ENCODE data around the gene SMCHD1.
"Not testable (repeated sequence)": the region's sequence is repeated elsewhere in the genome, so short reads cannot be mapped to it uniquely, and the experiment has no call there.

Gene SMCHD1

GRCh38 chr18:2821695-2822094 is 166.2 kb downstream of the SMCHD1 start:
- DNase-seq (ENCODE audit: low read depth), result no peak
- Histone ChIP-seq H3K9ac (ENCODE audit: low read length) (no peak overlapping the region), H3K36me3 (ENCODE audit: control insufficient read depth, insufficient read depth, low read length, severe bottlenecking) (no peaks in the 10 kb centered on the region), H3K9me3 (ENCODE audit: control insufficient read depth, low read length) (peaks cover 4% of the 10 kb centered on the region), H3K27me3 (replicated peaks; ENCODE audit: control insufficient read depth, insufficient read depth, low read length) (no peaks in the 10 kb centered on the region), H3K4me3 (ENCODE audit: low read length) (no peak overlapping the region), H3K4me1 (ENCODE audit: control insufficient read depth, insufficient read depth, low read length) (peaks cover 10% of the 10 kb centered on the region)

DNA sequence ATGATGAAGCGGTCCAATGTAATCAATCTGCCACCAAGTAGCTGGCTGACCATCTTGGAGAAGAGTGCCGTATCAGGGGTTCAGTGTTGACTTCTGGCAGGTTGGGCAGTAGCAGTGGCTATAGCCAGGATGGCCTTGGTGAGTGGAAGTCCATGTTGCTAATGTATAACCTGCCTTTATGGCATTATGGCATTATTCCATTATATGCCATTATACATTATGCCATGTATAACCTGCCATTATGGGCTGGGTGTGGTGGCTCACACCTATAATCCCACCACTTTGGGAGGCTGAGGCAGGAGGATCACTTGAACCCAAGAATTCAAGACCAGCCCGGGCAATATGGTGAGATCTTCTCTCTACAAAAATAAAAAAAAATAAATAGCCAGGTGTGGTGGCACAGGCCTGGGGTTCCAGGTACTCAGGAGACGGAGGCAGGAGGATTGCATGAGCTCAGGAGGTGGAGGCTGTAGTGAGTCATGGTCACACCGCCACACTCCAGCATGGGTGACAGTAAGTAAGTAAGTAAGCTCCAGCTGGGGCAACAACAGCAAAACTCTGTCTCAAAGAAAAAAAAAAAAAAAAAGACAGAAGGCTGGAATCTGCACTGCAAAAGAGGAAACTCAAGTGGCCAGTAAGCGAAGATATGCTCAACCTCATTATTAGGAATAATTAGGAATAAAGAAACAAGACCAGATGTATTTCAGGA is 166.8 kb downstream of the SMCHD1 start:
- no peak overlapping the region for H3K4me3 ChIP-seq (ENCODE audit: low read length)
- no peak for DNase-seq (ENCODE audit: low read depth)
- no peaks in the 10 kb centered on the region for H3K36me3 ChIP-seq (ENCODE audit: control insufficient read depth, insufficient read depth, low read length, severe bottlenecking)
- no peak overlapping the region for H3K9ac ChIP-seq (ENCODE audit: low read length)
- H3K9me3 ChIP-seq (ENCODE audit: control insufficient read depth, low read length), result peaks cover 4% of the 10 kb centered on the region
- H3K27me3 ChIP-seq (replicated peaks; ENCODE audit: control insufficient read depth, insufficient read depth, low read length), result no peaks in the 10 kb centered on the region
- H3K4me1 ChIP-seq (ENCODE audit: control insufficient read depth, insufficient read depth, low read length), result peaks cover 17% of the 10 kb centered on the region

DNA sequence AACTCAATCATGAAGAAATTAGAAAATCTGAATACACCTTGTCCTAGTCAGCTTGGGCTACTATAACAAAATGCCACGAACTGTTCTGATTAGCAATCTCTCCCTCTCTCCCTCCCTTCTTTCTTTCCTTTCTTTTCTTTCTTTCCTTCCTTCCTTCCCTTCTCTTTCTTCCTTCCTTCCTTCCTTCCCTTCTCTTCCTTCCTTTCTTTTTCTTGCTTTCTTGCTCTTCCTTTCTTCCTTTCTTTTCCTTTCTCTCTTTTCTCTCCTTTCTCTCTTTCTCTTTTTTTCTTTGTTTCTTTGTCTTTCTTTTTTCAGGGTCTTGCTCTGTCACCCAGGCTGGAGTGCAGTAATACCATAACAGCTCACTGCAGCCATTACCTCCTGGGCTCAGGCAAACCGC is 167.7 kb downstream of the SMCHD1 start:
- no peak for DNase-seq (ENCODE audit: low read depth)
- Histone ChIP-seq H3K36me3 (ENCODE audit: control insufficient read depth, insufficient read depth, low read length, severe bottlenecking) (no peaks in the 10 kb centered on the region), H3K9ac (ENCODE audit: low read length) (no peak overlapping the region), H3K9me3 (ENCODE audit: control insufficient read depth, low read length) (peaks cover 4% of the 10 kb centered on the region), H3K4me3 (ENCODE audit: low read length) (no peak overlapping the region), H3K4me1 (ENCODE audit: control insufficient read depth, insufficient read depth, low read length) (peaks cover 19% of the 10 kb centered on the region), H3K27me3 (replicated peaks; ENCODE audit: control insufficient read depth, insufficient read depth, low read length) (no peaks in the 10 kb centered on the region)

- no peak overlapping the region for H3K4me3 ChIP-seq (ENCODE audit: low read length)
- no peak for DNase-seq (ENCODE audit: low read depth)
- no peaks in the 10 kb centered on the region for H3K36me3 ChIP-seq (ENCODE audit: control insufficient read depth, insufficient read depth, low read length, severe bottlenecking)
- H3K9ac ChIP-seq (ENCODE audit: low read length), result no peak overlapping the region
- H3K27me3 ChIP-seq (replicated peaks; ENCODE audit: control insufficient read depth, insufficient read depth, low read length), result no peaks in the 10 kb centered on the region
- no peaks in the 10 kb centered on the region for H3K9me3 ChIP-seq (ENCODE audit: control insufficient read depth, low read length)
- peaks cover 22% of the 10 kb centered on the region for H3K4me1 ChIP-seq (ENCODE audit: control insufficient read depth, insufficient read depth, low read length)
Observed at GRCh38 chr18:2823966-2824365, 168.4 kb downstream of the SMCHD1 start.

GRCh38 chr18:2824865-2825264 is 169.3 kb downstream of the SMCHD1 start:
- DNase-seq (ENCODE audit: low read depth), result no peak
- H3K9ac ChIP-seq (ENCODE audit: low read length), result no peak overlapping the region
- no peaks in the 10 kb centered on the region for H3K36me3 ChIP-seq (ENCODE audit: control insufficient read depth, insufficient read depth, low read length, severe bottlenecking)
- no peak overlapping the region for H3K4me3 ChIP-seq (ENCODE audit: low read length)
- peaks cover 22% of the 10 kb centered on the region for H3K4me1 ChIP-seq (ENCODE audit: control insufficient read depth, insufficient read depth, low read length)
- no peaks in the 10 kb centered on the region for H3K9me3 ChIP-seq (ENCODE audit: control insufficient read depth, low read length)
- no peaks in the 10 kb centered on the region for H3K27me3 ChIP-seq (replicated peaks; ENCODE audit: control insufficient read depth, insufficient read depth, low read length)

DNA sequence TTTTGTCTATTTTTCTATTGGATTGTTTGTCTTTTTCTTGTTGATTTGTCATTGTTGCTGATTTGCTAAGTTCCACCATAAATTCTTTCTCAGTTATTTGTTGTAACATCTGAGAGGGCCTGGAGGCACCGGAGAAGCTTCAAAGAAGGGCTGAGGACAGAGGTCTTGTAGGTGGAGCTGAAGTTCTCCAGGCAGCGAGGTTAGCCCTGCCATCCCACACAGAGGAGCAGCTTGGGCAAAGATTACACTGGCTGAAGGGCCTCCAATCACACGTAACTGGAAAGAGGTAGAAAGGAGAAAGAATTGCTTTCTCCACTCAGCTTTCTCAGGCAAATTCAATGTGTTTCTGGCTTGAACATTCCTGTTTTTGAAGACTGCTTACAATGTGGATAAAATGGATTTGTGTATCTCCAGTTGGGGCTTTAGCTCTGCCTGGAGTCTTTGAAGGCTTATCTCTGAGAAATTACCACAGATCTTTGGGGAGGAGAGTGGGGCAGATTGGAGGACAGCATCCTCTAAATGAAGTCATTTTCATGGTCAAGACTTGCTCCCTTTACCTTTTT is 170.2 kb downstream of the SMCHD1 start:
- H3K4me3 ChIP-seq (ENCODE audit: low read length), result no peak overlapping the region
- H3K27me3 ChIP-seq (replicated peaks; ENCODE audit: control insufficient read depth, insufficient read depth, low read length), result no peaks in the 10 kb centered on the region
- no peak for DNase-seq (ENCODE audit: low read depth)
- no peak overlapping the region for H3K9ac ChIP-seq (ENCODE audit: low read length)
- H3K4me1 ChIP-seq (ENCODE audit: control insufficient read depth, insufficient read depth, low read length), result peaks cover 22% of the 10 kb centered on the region
- H3K9me3 ChIP-seq (ENCODE audit: control insufficient read depth, low read length), result no peaks in the 10 kb centered on the region
- H3K36me3 ChIP-seq (ENCODE audit: control insufficient read depth, insufficient read depth, low read length, severe bottlenecking), result no peaks in the 10 kb centered on the region

GRCh38 chr18:2826581-2826980 is 171.1 kb downstream of the SMCHD1 start:
- Histone ChIP-seq H3K9ac (ENCODE audit: low read length) (peak overlapping the region; percentile 62), H3K4me1 (ENCODE audit: control insufficient read depth, insufficient read depth, low read length) (peaks cover 22% of the 10 kb centered on the region), H3K36me3 (ENCODE audit: control insufficient read depth, insufficient read depth, low read length, severe bottlenecking) (no peaks in the 10 kb centered on the region), H3K9me3 (ENCODE audit: control insufficient read depth, low read length) (no peaks in the 10 kb centered on the region), H3K4me3 (ENCODE audit: low read length) (peak overlapping the region; percentile 8), H3K27me3 (replicated peaks; ENCODE audit: control insufficient read depth, insufficient read depth, low read length) (no peaks in the 10 kb centered on the region)
- no peak for DNase-seq (ENCODE audit: low read depth)

DNA sequence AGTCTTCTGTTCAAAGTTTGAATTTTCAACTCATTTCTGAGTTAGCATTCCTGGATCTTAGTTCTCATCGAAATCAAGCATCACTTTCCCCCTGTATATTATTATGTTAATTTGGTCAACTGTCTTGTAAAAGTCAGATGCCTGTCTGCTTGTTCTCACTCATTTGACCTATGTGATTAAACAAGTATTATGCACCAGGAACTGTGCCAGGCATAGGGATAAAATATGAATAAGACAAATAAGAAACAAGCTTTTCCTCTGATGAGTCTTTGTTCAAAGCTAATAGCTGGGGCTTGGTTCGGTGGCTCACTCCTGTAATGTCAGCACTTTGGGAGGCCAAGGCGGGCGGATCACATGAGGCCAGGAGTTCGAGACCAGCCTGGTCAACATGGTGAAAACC is 171.5 kb downstream of the SMCHD1 start:
- no peaks in the 10 kb centered on the region for H3K9me3 ChIP-seq (ENCODE audit: control insufficient read depth, low read length)
- peak overlapping the region; percentile 62 for H3K9ac ChIP-seq (ENCODE audit: low read length)
- no peaks in the 10 kb centered on the region for H3K27me3 ChIP-seq (replicated peaks; ENCODE audit: control insufficient read depth, insufficient read depth, low read length)
- peaks cover 22% of the 10 kb centered on the region for H3K4me1 ChIP-seq (ENCODE audit: control insufficient read depth, insufficient read depth, low read length)
- DNase-seq (ENCODE audit: low read depth), result no peak
- H3K4me3 ChIP-seq (ENCODE audit: low read length), result no peak overlapping the region
- H3K36me3 ChIP-seq (ENCODE audit: control insufficient read depth, insufficient read depth, low read length, severe bottlenecking), result no peaks in the 10 kb centered on the region

DNA sequence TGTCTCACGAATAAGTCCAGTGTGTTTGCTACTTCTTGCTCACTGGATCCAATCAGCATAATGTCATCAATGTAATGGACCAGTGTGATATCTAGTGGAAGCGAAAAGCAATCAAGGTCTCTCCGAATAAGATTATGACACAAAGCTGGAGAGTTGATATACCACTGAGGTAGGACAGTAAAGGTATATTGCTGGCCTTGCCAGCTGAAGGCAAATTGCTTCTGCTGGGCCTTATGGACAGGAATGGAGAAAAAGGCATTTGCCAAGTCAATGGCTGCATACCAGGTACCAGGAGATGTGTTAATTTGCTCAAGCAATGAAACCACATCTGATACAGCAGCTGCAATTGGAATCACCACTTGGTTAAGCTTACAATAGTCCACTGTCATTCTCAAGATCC is 180.6 kb downstream of the SMCHD1 start:
- DNase-seq (ENCODE audit: low read depth); H3K9ac ChIP-seq (ENCODE audit: low read length); H3K27me3 ChIP-seq (replicated peaks; ENCODE audit: control insufficient read depth, insufficient read depth, low read length): not testable (repeated sequence)

DNA sequence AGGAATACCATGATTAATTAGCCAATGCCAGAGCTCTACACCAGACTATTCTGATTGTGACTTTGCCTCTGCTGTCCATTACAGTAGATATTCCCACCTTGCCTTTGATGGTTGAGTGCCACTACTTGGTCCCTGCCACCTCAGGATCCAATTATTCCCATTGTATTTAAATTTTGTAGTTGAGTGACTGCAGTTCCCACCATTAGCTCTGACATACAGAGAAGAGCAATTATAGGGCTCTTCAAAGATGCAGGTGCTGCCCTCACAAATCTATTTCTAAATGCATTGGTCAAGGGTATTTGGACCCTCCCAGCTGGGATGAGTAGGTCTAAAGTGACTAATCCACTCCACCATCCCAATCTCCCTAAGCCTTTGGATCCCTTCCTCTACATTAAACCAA is 181.8 kb downstream of the SMCHD1 start:
- DNase-seq (ENCODE audit: low read depth); H3K27me3 ChIP-seq (replicated peaks; ENCODE audit: control insufficient read depth, insufficient read depth, low read length); H3K4me1 ChIP-seq (ENCODE audit: control insufficient read depth, insufficient read depth, low read length); H3K36me3 ChIP-seq (ENCODE audit: control insufficient read depth, insufficient read depth, low read length, severe bottlenecking); H3K9ac ChIP-seq (ENCODE audit: low read length); H3K4me3 ChIP-seq (ENCODE audit: low read length): not testable (repeated sequence)
- peaks cover 14% of the 10 kb centered on the region for H3K9me3 ChIP-seq (ENCODE audit: control insufficient read depth, low read length)

More for the DNA sequence above, 180.6 kb downstream of the SMCHD1 start:
- peaks cover 14% of the 10 kb centered on the region for H3K9me3 ChIP-seq (ENCODE audit: control insufficient read depth, low read length)
- H3K36me3 ChIP-seq (ENCODE audit: control insufficient read depth, insufficient read depth, low read length, severe bottlenecking); H3K4me1 ChIP-seq (ENCODE audit: control insufficient read depth, insufficient read depth, low read length); H3K4me3 ChIP-seq (ENCODE audit: low read length): not testable (repeated sequence)

- Histone ChIP-seq H3K27me3 (replicated peaks; ENCODE audit: control insufficient read depth, insufficient read depth, low read length) (no peaks in the 10 kb centered on the region), H3K9ac (ENCODE audit: low read length) (no peak overlapping the region), H3K4me1 (ENCODE audit: control insufficient read depth, insufficient read depth, low read length) (peaks cover 3% of the 10 kb centered on the region), H3K36me3 (ENCODE audit: control insufficient read depth, insufficient read depth, low read length, severe bottlenecking) (no peaks in the 10 kb centered on the region), H3K9me3 (ENCODE audit: control insufficient read depth, low read length) (peaks cover 14% of the 10 kb centered on the region), H3K4me3 (ENCODE audit: low read length) (no peak overlapping the region)
- DNase-seq (ENCODE audit: low read depth), result no peak
Observed at GRCh38 chr18:2839202-2839601, 183.7 kb downstream of the SMCHD1 start.

DNA sequence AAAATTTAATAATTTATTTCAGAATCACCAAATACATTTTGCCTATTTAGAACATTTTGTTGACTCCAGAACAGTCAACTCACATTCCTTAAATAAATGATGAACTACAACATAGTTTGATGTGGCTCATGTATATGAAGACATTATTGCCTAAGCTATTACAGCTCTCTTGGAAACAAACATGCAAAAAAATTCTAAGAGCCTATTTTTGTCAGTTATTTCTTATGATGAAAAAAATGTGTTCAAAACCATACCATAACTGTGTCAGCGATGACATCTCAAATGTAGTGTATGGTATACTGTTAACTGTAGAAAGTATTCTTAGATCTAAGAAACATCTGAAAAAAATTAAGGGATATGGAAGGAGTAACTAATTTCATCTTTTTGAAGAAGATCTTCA is 185.0 kb downstream of the SMCHD1 start:
- no peaks in the 10 kb centered on the region for H3K36me3 ChIP-seq (ENCODE audit: control insufficient read depth, insufficient read depth, low read length, severe bottlenecking)
- no peak for DNase-seq (ENCODE audit: low read depth)
- H3K4me3 ChIP-seq (ENCODE audit: low read length), result no peak overlapping the region
- H3K27me3 ChIP-seq (replicated peaks; ENCODE audit: control insufficient read depth, insufficient read depth, low read length), result no peaks in the 10 kb centered on the region
- H3K4me1 ChIP-seq (ENCODE audit: control insufficient read depth, insufficient read depth, low read length), result peaks cover 3% of the 10 kb centered on the region
- H3K9me3 ChIP-seq (ENCODE audit: control insufficient read depth, low read length), result peaks cover 14% of the 10 kb centered on the region
- H3K9ac ChIP-seq (ENCODE audit: low read length), result no peak overlapping the region

Measured in adipocyte (in vitro differentiated cells).